ENCODE data around the gene DHDDS.

The DHDDS gene

GRCh38 chr1:26472320-26472900 is 40.3 kb downstream of the DHDDS start, which contains the start of gene HMGN2 (continued):
- no peak for TF ChIP-seq ZNF157 (tag by site-specific recombination; IDR thresholded peaks at IDR 0.05)
- no peak for TF ChIP-seq ZNF488 (tag by site-specific recombination; IDR thresholded peaks at IDR 0.05)
- no peak for TF ChIP-seq ZNF707 (tag by site-specific recombination; IDR thresholded peaks at IDR 0.05)
- no peak for TF ChIP-seq ZNF132 (tag by site-specific recombination; IDR thresholded peaks at IDR 0.05; ENCODE audit: borderline replicate concordance)
- TF ChIP-seq ZNF341 (tag by site-specific recombination; IDR thresholded peaks at IDR 0.05; ENCODE audit: low read depth) = peak; percentile 73; the same call in 1 of the 2 replicates
- no peak for TF ChIP-seq ZNF169 (tag by site-specific recombination; IDR thresholded peaks at IDR 0.05)
- TF ChIP-seq GLIS2 (tag by site-specific recombination; IDR thresholded peaks at IDR 0.05) = peak; percentile 61; the same call in 1 of the 2 replicates
- no peak for TF ChIP-seq ZNF549 (tag by site-specific recombination; IDR thresholded peaks at IDR 0.05)
- TF ChIP-seq YY1 (tag by site-specific recombination; IDR thresholded peaks at IDR 0.05) = peak; percentile 92
- no peak for TF ChIP-seq ZNF510 (tag by site-specific recombination; IDR thresholded peaks at IDR 0.05; ENCODE audit: insufficient replicate concordance)
- no peak for TF ChIP-seq SCRT1 (tag by site-specific recombination; IDR thresholded peaks at IDR 0.05; ENCODE audit: borderline replicate concordance)

GRCh38 chr1:26472901-26473845 is 41.1 kb downstream of the DHDDS start:
- H3K9me3 ChIP-seq (ENCODE audit: control insufficient read depth, insufficient read depth, low read depth, low read length) = no peaks in the 10 kb centered on the region
- peaks cover 2% of the 10 kb centered on the region; the same call in 1 of the 2 replicates for H3K4me1 ChIP-seq (ENCODE audit: control insufficient read depth, insufficient read depth, low read length)
- H3K4me3 ChIP-seq (ENCODE audit: low read depth, low read length) = peak overlapping the region; percentile 88
- peak overlapping the region; percentile 100; the same call in 1 of the 2 replicates for H3K27ac ChIP-seq (ENCODE audit: extremely low read depth, low read depth, low read length)
- CTCF ChIA-PET = no interaction called here
- H3K36me3 ChIP-seq (ENCODE audit: control insufficient read depth in 2 of 2, insufficient read depth in 1 of 2, low read length in 2 of 2) = peaks cover 26 to 60% of the 10 kb centered on the region in 2 experiments
- POLR2A ChIA-PET = interaction anchor here (0.9 to 2.4 kb wide), 6 partner anchors 8 to 56 kb away, joined by 3 to 11 read pairs (median 6); partner anchors contain the start of gene DHDDS
- TF ChIP-seq ZNF398 (tag by site-specific recombination; IDR thresholded peaks at IDR 0.05) (peak; percentile 94), ZNF664 (tag by site-specific recombination; IDR thresholded peaks at IDR 0.05) (no peak), KLF1 (tag by site-specific recombination; IDR thresholded peaks at IDR 0.05) (peak; percentile 69), ZBTB8A (tag by site-specific recombination; IDR thresholded peaks at IDR 0.05) (peak; percentile 8; the same call in 1 of the 2 replicates), GLIS2 (tag by site-specific recombination; IDR thresholded peaks at IDR 0.05) (peak; percentile 18; the same call in 1 of the 2 replicates), ZFP3 (tag by site-specific recombination; IDR thresholded peaks at IDR 0.05; ENCODE audit: low read depth) (no peak), KLF16 (tag by site-specific recombination; IDR thresholded peaks at IDR 0.05) (0 out of 2 replicates have a peak, but pooled peaks have one; percentile 45), ZNF114 (tag by site-specific recombination; IDR thresholded peaks at IDR 0.05) (no peak), ZBTB44 (tag by site-specific recombination; IDR thresholded peaks at IDR 0.05) (0 out of 2 replicates have a peak, but pooled peaks have one; percentile 10), ZNF146 (tag by site-specific recombination; IDR thresholded peaks at IDR 0.05) (no peak), ZNF692 (tag by site-specific recombination; IDR thresholded peaks at IDR 0.05) (no peak), ZFP41 (tag by site-specific recombination; IDR thresholded peaks at IDR 0.05; ENCODE audit: borderline replicate concordance) (no peak), ZNF350 (tag by site-specific recombination; IDR thresholded peaks at IDR 0.05) (no peak), ZNF777 (tag by site-specific recombination; IDR thresholded peaks at IDR 0.05; ENCODE audit: borderline replicate concordance) (no peak), ZNF157 (tag by site-specific recombination; IDR thresholded peaks at IDR 0.05) (no peak), MEIS1 (CRISPR knock-in tag; IDR thresholded peaks at IDR 0.05; ENCODE audit: borderline replicate concordance) (no peak), ZNF18 (tag by site-specific recombination; IDR thresholded peaks at IDR 0.05) (no peak), ZNF394 (tag by site-specific recombination; IDR thresholded peaks at IDR 0.05; ENCODE audit: borderline replicate concordance) (no peak)

Measured in HEK293 (cell line).